ENCODE data around the gene MYH10. TPM values are rescaled to one million over a fixed set of nuclear protein-coding genes. Genes with fewer than 3 reads are reported as not detected.

Gene MYH10
- total and polyA plus RNA-seq, 9 of the 15 experiments (the other 6 are each of a cell fraction or from before 2014, with no cell fraction given): 16.3 to 95.3 (median 39.7) TPM

DNA sequence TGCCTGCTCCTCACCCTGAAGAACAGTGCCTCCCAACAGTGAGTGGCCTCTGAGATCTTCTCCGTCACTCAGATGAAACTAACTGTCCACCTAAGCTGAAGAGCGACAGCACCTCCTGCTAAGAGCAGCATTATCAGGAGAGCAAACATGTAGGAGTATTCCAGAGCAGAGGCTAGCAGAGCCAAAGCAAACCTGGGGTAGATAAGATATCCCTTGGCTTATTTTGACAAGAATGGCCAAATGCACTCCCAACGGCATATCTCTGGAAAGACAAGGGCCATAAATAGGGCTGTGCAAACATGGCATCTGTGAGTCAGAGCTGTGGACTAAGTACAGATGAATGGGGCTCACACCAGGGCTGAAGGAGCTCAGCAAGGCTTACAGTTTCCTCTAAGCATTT is 98.5 kb downstream of the MYH10 start (continued):
- no peak for TF ChIP-seq RBM39 (optimal IDR thresholded peaks at IDR 0.05; ENCODE audit: low read depth, low read length)
- TF ChIP-seq YY1 (IDR thresholded peaks at IDR 0.05; ENCODE audit: borderline replicate concordance in 1 of 3, control insufficient read depth in 1 of 3, extremely low read depth in 1 of 3, insufficient read depth in 3 of 3, insufficient read length in 1 of 3, insufficient replicate concordance in 2 of 3, low read depth in 1 of 3, low read length in 2 of 3): no peak
- TF ChIP-seq ZNF197 (CRISPR knock-in tag; IDR thresholded peaks at IDR 0.05; ENCODE audit: low read depth): no peak; the same call in 1 of the 2 replicates
- no peak for TF ChIP-seq PTRF (tag; IDR thresholded peaks at IDR 0.05)
- no peak for TF ChIP-seq ZNF444 (CRISPR knock-in tag; IDR thresholded peaks at IDR 0.05)
- no peak for TF ChIP-seq DIDO1 (tag; IDR thresholded peaks at IDR 0.05; ENCODE audit: low read depth)
- TF ChIP-seq GATAD2B (IDR thresholded peaks at IDR 0.05; ENCODE audit: borderline replicate concordance): peak; percentile 85
- no peak for TF ChIP-seq SAFB (IDR thresholded peaks at IDR 0.05; ENCODE audit: borderline replicate concordance, low read depth, low read length)
- peak; percentile 95 for TF ChIP-seq TEAD4 (IDR thresholded peaks at IDR 0.05; ENCODE audit: low read length)
- no peak for TF ChIP-seq TEAD4 (CRISPR knock-in tag; IDR thresholded peaks at IDR 0.05; ENCODE audit: borderline replicate concordance)
- TF ChIP-seq IFI16 (CRISPR knock-in tag; IDR thresholded peaks at IDR 0.05): no peak
- TF ChIP-seq SMARCA5 (IDR thresholded peaks at IDR 0.05): no peak
- TF ChIP-seq BCL6 (CRISPR knock-in tag; IDR thresholded peaks at IDR 0.05): no peak
- TF ChIP-seq, protein P1, sequence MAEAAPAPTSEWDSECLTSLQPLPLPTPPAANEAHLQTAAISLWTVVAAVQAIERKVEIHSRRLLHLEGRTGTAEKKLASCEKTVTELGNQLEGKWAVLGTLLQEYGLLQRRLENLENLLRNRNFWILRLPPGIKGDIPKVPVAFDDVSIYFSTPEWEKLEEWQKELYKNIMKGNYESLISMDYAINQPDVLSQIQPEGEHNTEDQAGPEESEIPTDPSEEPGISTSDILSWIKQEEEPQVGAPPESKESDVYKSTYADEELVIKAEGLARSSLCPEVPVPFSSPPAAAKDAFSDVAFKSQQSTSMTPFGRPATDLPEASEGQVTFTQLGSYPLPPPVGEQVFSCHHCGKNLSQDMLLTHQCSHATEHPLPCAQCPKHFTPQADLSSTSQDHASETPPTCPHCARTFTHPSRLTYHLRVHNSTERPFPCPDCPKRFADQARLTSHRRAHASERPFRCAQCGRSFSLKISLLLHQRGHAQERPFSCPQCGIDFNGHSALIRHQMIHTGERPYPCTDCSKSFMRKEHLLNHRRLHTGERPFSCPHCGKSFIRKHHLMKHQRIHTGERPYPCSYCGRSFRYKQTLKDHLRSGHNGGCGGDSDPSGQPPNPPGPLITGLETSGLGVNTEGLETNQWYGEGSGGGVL (CRISPR knock-in tag; IDR thresholded peaks at IDR 0.05): no peak
- no peak for TF ChIP-seq ZZZ3 (IDR thresholded peaks at IDR 0.05)
- TF ChIP-seq RCOR1 (IDR thresholded peaks at IDR 0.05; ENCODE audit: borderline replicate concordance in 1 of 2, low read depth in 2 of 2, low read length in 2 of 2): peak; percentile 79 to 97; a peak in 3 of 4 replicates
- no peak for TF ChIP-seq SNRNP70 (optimal IDR thresholded peaks at IDR 0.05; ENCODE audit: low read depth, low read length)
- no peak for TF ChIP-seq ZNF146 (CRISPR knock-in tag; IDR thresholded peaks at IDR 0.05; ENCODE audit: unreplicated experiment)
- TF ChIP-seq ZNF764 (CRISPR knock-in tag; IDR thresholded peaks at IDR 0.05; ENCODE audit: low read depth): no peak
- TF ChIP-seq RBBP5 (IDR thresholded peaks at IDR 0.05; ENCODE audit: borderline replicate concordance, insufficient read depth, low read length, poor library complexity, severe bottlenecking): no peak
- TF ChIP-seq ZNF639 (CRISPR knock-in tag; conservative IDR thresholded peaks at IDR 0.05 in 1 of 2, IDR thresholded peaks at IDR 0.05 in 1 of 2): peak in 1 of 2 experiments; percentile 77; a peak in 2 of 4 replicates
- TF ChIP-seq TFAM (CRISPR knock-in tag; conservative IDR thresholded peaks at IDR 0.05): no peak
- TF ChIP-seq ZNF274 (IDR thresholded peaks at IDR 0.05; ENCODE audit: borderline replicate concordance, low read depth, low read length): no peak
- TF ChIP-seq RBM22 (IDR thresholded peaks at IDR 0.05; ENCODE audit: low read depth, low read length, poor library complexity, severe bottlenecking): no peak
- TF ChIP-seq ZNF830 (CRISPR knock-in tag; IDR thresholded peaks at IDR 0.05): no peak
- no peak for TF ChIP-seq CHD2 (IDR thresholded peaks at IDR 0.05; ENCODE audit: low read depth, low read length)

Data from K562 (cell line).